NCI-H446 (cell line): ENCODE measurements around the gene KLK14.

Experiments used
- DNase-seq, 2 experiments: peaks; one replicate each; lab custom pipeline; 2025; lab: John Stamatoyannopoulos, UW

The KLK14 gene

GRCh38 chr19:51044327-51044726 lies 38.4 kb downstream of the KLK14 start:
- no peak for DNase-seq

- DNase-seq, result no peak
Observed at GRCh38 chr19:51043497-51043896, 39.2 kb downstream of the KLK14 start.

GRCh38 chr19:51040151-51040550 lies 42.5 kb downstream of the KLK14 start:
- DNase-seq, result no peak

- DNase-seq, result no peak
Observed at GRCh38 chr19:51036519-51036918, 46.2 kb downstream of the KLK14 start.

- DNase-seq, result no peak
Observed at GRCh38 chr19:51034704-51035103, 48.0 kb downstream of the KLK14 start, which contains the start of gene KLK12. KLK12 (minus strand) TSS chr19:51035002; CDS start chr19:51034621, 381 bp downstream.

GRCh38 chr19:51031880-51032225 lies 50.8 kb downstream of the KLK14 start:
- no peak for DNase-seq

GRCh38 chr19:51031220-51031879 lies 51.3 kb downstream of the KLK14 start:
- DNase-seq, result no peak

GRCh38 chr19:51030631-51031030 lies 52.1 kb downstream of the KLK14 start:
- no peak for DNase-seq

- DNase-seq, result no peak
Observed at GRCh38 chr19:51029718-51030117, 53.0 kb downstream of the KLK14 start.
